Stimulated activated CD4-positive, alpha-beta T cell treated with anti-CD3 and anti-CD28 coated beads, Interleukin-4, amount 100 ng/mL, for 4 hours (primary cell): Measurements from ENCODE around the gene SEMA3G.

Experiments
- DNase-seq, 2 experiments: peaks; one replicate each; pipeline ENCODE4 v3.0.0-alpha.2; 2020

Gene SEMA3G

DNA sequence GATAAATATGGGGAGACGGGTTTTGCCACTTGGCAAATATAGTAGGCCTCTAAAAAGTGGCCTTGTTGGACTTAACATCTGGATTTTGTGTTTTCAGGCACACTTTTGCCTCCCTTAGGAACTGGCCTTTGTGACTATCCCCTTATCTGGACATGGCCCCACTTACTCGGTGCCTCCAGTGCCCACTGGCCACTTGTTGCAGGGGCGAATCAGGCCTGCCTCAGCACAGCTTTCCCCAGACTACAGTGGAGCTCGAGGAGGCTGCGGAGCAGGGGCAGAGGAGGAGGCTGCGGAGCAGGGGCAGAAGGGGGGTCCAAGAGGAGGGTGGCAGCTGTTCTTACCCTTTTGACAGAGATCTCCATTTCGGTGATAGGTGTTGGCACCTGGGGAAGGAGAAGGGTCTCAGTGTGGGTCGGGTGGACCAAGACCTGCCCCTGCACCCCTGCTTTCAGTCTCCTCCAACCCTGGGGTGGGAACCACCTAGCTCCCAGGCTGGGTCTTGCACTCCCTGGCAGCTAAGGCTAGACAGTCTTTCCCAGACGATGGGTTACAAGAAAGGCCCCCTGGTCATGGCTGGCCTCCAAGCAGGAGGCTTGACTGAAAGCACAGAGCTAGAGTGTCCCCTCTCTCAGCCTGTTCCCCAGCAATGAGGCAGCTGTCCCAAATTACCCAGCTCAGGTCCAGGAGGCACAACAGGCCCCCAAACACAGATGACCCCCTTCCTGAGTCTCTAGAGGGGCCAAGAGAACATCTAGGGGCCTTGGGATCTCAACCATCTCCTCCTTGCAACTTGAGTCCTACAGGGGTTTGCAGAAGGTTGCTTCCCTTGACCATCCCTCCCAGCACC lies 6.1 kb downstream of the SEMA3G start:
- DNase-seq: no peak

DNA sequence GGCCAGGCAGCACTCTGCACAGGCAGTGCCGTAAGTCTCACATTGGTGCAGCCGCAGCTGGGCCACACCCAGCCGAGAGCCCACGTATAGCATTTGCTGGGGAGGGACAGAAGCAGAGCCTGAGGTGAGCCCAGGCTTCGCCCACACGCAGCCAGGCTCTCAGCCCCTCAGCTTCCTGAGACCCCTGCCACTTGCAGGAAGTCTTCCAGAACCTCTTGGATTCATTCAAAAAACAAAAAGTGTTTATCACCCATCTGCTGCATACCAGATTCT lies 6.9 kb downstream of the SEMA3G start:
- DNase-seq: no peak

DNA sequence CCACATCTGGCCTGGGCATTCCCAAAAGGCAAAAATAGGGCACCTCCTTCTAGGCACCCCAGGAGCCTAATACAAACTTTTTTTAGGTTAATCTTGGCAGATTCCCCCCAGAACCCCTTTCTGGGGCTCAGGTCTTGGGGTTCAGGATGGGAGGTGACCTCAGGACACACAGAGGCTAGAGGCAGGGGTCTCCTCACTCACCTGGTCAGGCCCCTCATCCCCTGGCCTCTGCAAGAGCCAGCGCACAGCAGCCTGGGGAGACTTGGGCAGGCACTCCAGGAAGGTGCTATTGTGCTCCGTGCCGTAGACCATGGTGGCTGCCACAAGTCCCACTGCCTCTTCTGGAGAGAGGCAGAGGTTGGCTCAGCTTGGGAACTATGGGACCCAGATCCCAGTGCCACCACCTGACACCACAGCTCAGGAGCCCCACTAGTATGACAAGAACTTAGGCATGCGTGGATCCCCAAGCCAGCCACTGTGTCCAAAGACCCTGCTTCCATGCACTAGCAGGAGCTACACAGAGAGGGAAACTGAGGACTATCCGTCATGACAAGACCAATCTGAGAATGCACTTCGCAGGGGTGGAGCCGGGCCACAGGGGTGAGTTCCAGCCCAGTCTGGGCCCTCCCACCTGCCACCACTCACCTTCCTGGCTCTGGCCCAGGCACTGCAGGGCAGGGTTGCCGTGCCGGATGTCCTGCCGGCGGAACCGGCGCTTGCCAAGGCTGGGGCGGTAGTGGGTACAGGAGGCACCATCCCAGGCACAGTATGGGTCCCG lies 7.4 kb downstream of the SEMA3G start:
- DNase-seq: no peak

GRCh38 chr3:52436500-52437149 lies 8.3 kb downstream of the SEMA3G start:
- no peak for DNase-seq

DNA sequence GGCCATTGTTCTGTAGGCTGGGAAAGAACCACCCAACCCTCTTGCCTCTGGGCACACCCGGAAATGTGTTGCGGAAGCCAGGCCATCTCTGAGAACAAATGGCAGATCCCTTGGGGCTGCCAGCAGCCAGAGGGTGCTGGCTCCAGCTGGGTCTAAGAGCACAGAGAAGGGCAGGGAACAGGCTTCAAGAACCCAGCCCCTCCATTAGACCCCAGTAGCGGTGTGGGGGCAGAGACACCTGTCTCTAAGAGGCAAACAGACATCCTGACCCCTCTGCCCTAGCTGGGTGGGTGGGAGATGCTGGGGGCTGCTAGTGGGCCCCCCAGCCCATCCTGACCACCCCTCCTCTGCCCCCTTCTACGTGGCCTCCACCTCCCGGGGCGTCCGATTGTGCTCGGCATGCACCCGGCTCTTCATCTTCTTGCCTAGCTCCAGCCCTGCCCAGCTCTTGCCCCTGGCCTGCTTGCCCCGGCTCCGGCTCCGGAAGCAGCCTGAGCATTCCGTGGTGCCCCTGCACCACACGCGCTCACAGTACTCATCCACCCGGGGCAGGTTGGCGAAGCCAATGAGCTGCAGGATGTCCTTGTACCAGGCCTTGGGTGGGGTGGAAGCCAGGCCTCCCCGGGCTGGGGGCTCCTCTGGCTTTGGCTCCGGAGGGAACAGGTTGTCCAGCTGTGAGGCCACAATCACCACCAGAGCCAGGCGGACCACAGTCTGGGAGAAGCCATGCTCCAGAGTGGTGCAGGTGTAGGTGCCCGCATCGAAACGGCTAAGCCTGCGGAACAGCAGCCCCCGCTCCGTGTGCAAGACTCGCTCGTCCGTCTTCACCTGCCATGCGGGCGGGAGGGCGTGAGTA lies 9.4 kb downstream of the SEMA3G start:
- DNase-seq: no peak

GRCh38 chr3:52434491-52435115 lies 10.3 kb downstream of the SEMA3G start:
- DNase-seq: no peak

- DNase-seq: no peak
These were observed 10.9 kb downstream of the SEMA3G start for GRCh38 chr3:52433996-52434479.

DNA sequence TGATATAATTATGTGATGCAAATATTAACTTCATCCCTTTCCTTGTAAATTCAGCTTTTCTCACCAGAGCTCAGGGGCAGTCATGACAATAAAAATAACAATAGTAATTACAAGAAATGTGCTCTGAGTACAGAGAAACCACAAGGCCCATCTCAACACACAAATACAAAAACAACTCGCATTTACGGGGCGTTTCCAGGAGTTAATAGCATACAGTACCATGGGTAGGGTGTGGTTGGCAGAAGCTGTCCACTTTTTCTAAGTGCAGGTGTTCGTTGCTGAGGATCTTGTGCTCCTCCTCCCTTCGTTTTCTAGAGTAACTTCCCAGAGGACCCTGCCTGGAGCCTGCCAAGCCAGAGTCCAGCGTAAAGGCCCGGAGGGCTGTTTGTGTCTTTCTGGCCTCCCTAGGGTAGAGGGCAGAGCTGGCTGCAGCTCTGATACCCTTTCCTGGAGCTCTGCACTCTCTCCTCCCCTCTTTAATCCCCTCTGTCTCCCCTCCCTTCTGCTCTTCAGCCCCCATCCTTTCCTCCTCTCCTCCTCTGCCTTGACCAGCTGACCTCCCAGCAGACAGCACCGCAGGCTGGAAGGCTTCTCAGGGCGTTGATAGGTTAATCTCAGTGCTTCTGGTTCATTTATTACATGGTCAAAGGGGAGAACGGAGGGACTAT lies 11.4 kb downstream of the SEMA3G start:
- no peak for DNase-seq

DNA sequence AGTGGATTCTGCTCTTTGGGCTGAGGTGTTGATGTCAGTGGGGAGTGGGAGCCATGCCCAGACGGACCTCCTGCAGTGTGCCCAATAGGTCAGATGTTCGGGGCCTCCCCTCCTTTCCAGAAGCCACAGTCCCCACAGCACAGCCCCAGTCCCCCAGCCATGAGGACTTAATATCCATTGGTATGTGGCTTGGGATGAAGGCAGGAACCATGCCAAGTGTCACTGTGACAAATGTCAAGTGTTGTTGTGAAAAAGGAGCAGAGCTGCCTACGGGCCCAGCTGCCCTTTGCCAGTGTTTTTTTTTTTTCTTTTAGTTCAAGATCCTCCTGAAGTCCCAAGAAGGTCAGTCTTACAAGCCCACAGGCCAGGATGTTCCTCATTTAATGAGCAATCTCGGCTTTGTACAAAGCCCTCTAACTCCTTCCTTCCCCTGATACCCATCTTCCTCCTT lies 12.2 kb downstream of the SEMA3G start:
- no peak for DNase-seq

DNA sequence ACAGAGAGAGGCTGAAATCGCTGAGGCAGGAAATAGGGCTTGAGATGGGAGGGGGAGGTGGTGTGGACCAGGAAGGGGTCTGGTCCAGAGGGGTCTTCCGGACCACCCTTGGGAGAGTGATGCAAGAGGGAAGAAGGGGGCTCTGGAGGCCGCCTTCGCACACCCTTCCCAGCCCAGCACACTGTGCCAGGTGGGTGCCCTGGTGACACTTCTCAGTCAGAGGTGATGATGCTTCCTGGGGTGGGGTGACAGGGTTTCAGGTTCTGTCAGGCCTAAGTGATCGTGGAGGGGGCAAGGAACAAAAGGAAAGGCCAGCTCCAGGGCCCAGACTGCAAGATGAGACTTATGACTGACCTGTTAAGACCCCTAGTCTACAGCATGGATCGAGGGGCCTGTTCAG lies 12.7 kb downstream of the SEMA3G start:
- DNase-seq: no peak

GRCh38 chr3:52431459-52432223 lies 13.3 kb downstream of the SEMA3G start:
- no peak for DNase-seq

DNA sequence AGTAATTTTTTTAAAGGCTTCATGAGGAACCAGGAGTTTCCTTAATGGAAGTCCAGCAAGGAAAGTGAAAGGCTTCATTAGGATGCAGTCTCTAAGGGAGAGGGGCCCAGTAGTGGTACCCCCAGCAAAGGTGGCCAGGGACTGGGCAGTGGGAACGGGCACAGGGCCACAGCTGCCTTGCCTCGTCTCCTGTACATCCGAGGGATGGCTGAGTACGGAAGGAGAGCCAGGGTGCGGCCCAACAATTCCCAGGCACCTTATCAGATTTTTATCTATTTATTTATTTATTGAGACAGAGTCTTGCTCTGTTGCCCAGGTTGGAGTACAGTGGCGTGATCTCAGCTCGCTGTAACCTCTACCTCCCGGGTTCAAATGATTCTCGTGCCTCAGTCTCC lies 14.5 kb downstream of the SEMA3G start:
- no peak for DNase-seq

GRCh38 chr3:52429779-52430415 lies 15.0 kb downstream of the SEMA3G start:
- DNase-seq: no peak

DNA sequence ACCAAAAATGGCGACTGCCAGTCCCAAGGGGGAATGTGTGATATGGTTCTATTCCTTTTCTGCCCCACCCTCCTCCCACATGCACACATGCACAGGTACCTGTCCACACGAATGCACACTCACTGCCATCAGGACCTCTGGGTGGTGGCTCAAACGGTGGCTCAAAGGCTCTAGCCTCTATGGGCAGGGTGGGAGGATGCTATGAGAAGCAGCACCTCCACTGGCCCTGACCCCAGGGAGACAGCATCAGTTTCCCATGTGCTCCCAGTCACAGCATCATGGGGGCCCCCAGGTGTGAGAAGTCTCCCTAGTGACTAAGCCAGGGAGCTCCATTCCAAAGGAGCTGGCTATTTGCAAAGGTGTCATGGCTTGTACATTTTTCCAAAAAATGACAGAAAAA lies 15.9 kb downstream of the SEMA3G start:
- DNase-seq: no peak

GRCh38 chr3:52428151-52429005 lies 16.5 kb downstream of the SEMA3G start:
- DNase-seq: peak in 1 of 2 experiments; percentile 11

- DNase-seq: no peak
These were observed 21.7 kb downstream of the SEMA3G start for GRCh38 chr3:52423173-52423572.

DNA sequence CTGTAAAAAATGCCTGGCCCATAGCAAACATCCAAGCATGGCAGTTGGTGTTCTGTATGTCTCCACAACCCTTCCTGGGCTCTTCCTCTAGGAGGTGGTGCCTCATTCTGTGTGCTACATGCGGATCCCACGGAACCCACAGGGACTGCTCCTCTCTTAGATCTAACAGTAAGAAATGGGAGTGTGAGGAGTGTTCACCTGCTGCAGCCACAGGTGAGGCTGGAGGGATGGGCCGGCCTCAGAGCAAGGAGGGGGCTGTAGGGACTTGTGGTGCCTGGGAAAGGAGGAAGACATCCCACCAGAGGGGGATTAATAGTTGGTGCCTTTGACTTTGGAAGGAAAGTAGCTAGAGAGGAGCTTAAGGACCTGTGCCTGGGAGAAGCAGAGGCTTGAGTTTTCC lies 22.2 kb downstream of the SEMA3G start:
- DNase-seq: no peak

- no peak for DNase-seq
These were observed 24.5 kb downstream of the SEMA3G start for GRCh38 chr3:52420388-52420787.

- no peak for DNase-seq
These were observed 29.1 kb downstream of the SEMA3G start for GRCh38 chr3:52415800-52416199.
